DND-41 (cell line): ENCODE results near the gene IQGAP3.

ENCODE experiments used
- ATAC-seq: fragments of 200-7000 bp; cut with Tn5 transposase; 3 replicates; pipeline ENCODE4 v1.9.1; 2021; ENCODE audit warnings: low read depth; ENCODE audit not compliant: insufficient read depth
- DNase-seq: peaks from one replicate; pipeline ENCODE4 v3.0.0-alpha.2; 2020
- H2AFZ ChIP-seq: 2 replicates; pipeline ENCODE4 v1.6.0; 2012; ENCODE audit warnings: low read depth, low read length
- H3K27ac ChIP-seq: 2 replicates; pipeline ENCODE4 v1.5.1; 2012; ENCODE audit warnings: low read length, inconsistent platforms
- H3K27me3 ChIP-seq: fragments of 200-600 bp; sonication (generic); 2 replicates; pipeline ENCODE4 v1.6.0; 2012; ENCODE audit warnings: low read length, mild to moderate bottlenecking, inconsistent platforms; ENCODE audit not compliant: insufficient read depth, poor library complexity
- H3K36me3 ChIP-seq: 2 replicates; pipeline ENCODE4 v1.5.1; 2012; ENCODE audit warnings: low read length, inconsistent platforms; ENCODE audit not compliant: insufficient read depth
- H3K4me1 ChIP-seq: 2 replicates; pipeline ENCODE4 v1.5.1; 2012; ENCODE audit warnings: mild to moderate bottlenecking, low read length; ENCODE audit not compliant: insufficient read depth
- H3K4me2 ChIP-seq: 2 replicates; pipeline ENCODE4 v1.6.0; 2012; ENCODE audit warnings: mild to moderate bottlenecking, moderate library complexity, low read length, inconsistent platforms; ENCODE audit not compliant: insufficient read depth
- H3K4me3 ChIP-seq, 2 experiments: fragments of 200-600 bp in 1 of 2; shearing (Covaris generic) in 1 of 2; 2 replicates each; pipeline ENCODE4 v1.5.1; 2012 to 2016; ENCODE audit warnings: inconsistent platforms in 2 of 2, low read length in 2 of 2, mild to moderate bottlenecking in 2 of 2, low read depth in 1 of 2, moderate library complexity in 1 of 2
- H3K79me2 ChIP-seq: 2 replicates; pipeline ENCODE4 v1.6.0; 2012; ENCODE audit warnings: low read length, inconsistent platforms; ENCODE audit not compliant: insufficient read depth
- H3K9ac ChIP-seq: 2 replicates; pipeline ENCODE4 v1.6.0; 2012; ENCODE audit warnings: low read depth, mild to moderate bottlenecking, inconsistent platforms, low read length, moderate library complexity
- H3K9me3 ChIP-seq: 2 replicates; pipeline ENCODE4 v1.5.1; 2012; ENCODE audit warnings: low read length, moderate library complexity, mild to moderate bottlenecking, inconsistent platforms; ENCODE audit not compliant: insufficient read depth, severe bottlenecking
- H4K20me1 ChIP-seq: 2 replicates; pipeline ENCODE4 v1.6.0; 2012; ENCODE audit warnings: low read length; ENCODE audit not compliant: insufficient read depth
- CTCF ChIP-seq: IDR thresholded peaks from 2 replicates; pipeline ENCODE4 v1.5.1; 2012; ENCODE audit warnings: borderline replicate concordance, low read length, moderate library complexity, mild to moderate bottlenecking; ENCODE audit not compliant: poor library complexity, severe bottlenecking; ENCODE audit errors: extremely low read depth
- EZH2 ChIP-seq: IDR thresholded peaks from 3 replicates; pipeline ENCODE4 v1.6.1; 2012; ENCODE audit warnings: borderline replicate concordance, low read depth, mild to moderate bottlenecking, moderate library complexity, low read length, inconsistent platforms; ENCODE audit not compliant: severe bottlenecking

The IQGAP3 gene

GRCh38 chr1:156593661-156593989 lies 21.3 kb upstream of the IQGAP3 start:
- peaks cover 30% of the 10 kb centered on the region for H3K79me2 ChIP-seq
- peaks cover 13% of the 10 kb centered on the region; the same call in 1 of the 2 replicates for H4K20me1 ChIP-seq
- H3K4me1 ChIP-seq, result peaks cover 30% of the 10 kb centered on the region
- peak overlapping the region; percentile 95; the same call in 1 of the 2 replicates for H3K9ac ChIP-seq
- H3K4me3 ChIP-seq, result no peak overlapping the region
- no peaks in the 10 kb centered on the region for H3K9me3 ChIP-seq
- no peak overlapping the region for H2AFZ ChIP-seq
- H3K4me2 ChIP-seq, result peak overlapping the region; percentile 92; the same call in 1 of the 2 replicates
- H3K27me3 ChIP-seq, result no peaks in the 10 kb centered on the region
- ATAC-seq (no peak), DNase-seq (no peak)
- peaks cover 62% of the 10 kb centered on the region for H3K36me3 ChIP-seq
- TF ChIP-seq CTCF (no peak), EZH2 (no peak)
- peak overlapping the region; percentile 96; the same call in 1 of the 2 replicates for H3K27ac ChIP-seq

- Histone ChIP-seq H3K27ac (peak overlapping the region; percentile 96), H3K4me1 (peaks cover 30% of the 10 kb centered on the region), H3K27me3 (no peaks in the 10 kb centered on the region), H3K4me3 (peak overlapping the region in 1 of 2 experiments; percentile 77; a peak in 2 of 4 replicates), H3K36me3 (peaks cover 57% of the 10 kb centered on the region), H2AFZ (no peak overlapping the region), H3K79me2 (peaks cover 24% of the 10 kb centered on the region), H3K4me2 (peak overlapping the region; percentile 92), H3K9ac (peak overlapping the region; percentile 95), H4K20me1 (peaks cover 13% of the 10 kb centered on the region; the same call in 1 of the 2 replicates), H3K9me3 (no peaks in the 10 kb centered on the region)
- TF ChIP-seq CTCF (no peak), EZH2 (no peak)
- peak; percentile 40 for DNase-seq
- peak; percentile 30 for ATAC-seq
These were observed 20.7 kb upstream of the IQGAP3 start for GRCh38 chr1:156592910-156593660.

- no peak for TF ChIP-seq CTCF
- Histone ChIP-seq H3K4me1 (peaks cover 30% of the 10 kb centered on the region), H3K27me3 (no peaks in the 10 kb centered on the region), H3K36me3 (peaks cover 49% of the 10 kb centered on the region), H3K79me2 (peaks cover 23% of the 10 kb centered on the region), H3K9me3 (no peaks in the 10 kb centered on the region), H3K9ac (peak overlapping the region; percentile 95), H2AFZ (peak overlapping the region; percentile 97), H3K4me3 (peak overlapping the region; percentile 68 to 77; a peak in 3 of 4 replicates), H3K27ac (peak overlapping the region; percentile 96), H4K20me1 (peaks cover 8% of the 10 kb centered on the region; the same call in 1 of the 2 replicates), H3K4me2 (peak overlapping the region; percentile 92)
- DNase-seq (no peak), ATAC-seq (peak; percentile 12; the same call in 2 of the 3 replicates)
These were observed 20.0 kb upstream of the IQGAP3 start for GRCh38 chr1:156592158-156592909.
